ENCODE results near the gene CDH5. TPM values are rescaled to one million over a fixed set of nuclear protein-coding genes. Genes with fewer than 3 reads are reported as not detected.

CDH5 gene
- total and polyA plus RNA-seq, 4 donors, result 29.9 to 196 (median 81.1) TPM

DNA sequence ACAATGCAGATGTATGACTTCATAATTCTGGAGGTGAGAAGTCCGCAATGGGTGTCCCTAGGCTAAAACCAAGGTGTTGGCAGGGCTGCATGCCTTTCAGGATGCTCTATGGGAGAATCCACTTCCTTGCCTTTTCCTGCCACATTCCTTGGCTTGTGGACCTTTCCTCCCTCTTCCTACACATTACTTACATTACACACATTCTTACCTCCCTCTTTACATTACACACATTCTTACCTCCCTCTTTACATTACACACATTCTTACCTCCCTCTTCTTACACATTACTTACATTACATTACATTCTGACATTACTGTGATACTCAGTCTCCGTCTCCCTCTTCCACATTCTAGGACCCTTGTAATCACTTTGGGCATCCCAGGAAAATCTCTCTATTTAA, 14.2 kb upstream of the CDH5 start:
- DNase-seq (no peak), ATAC-seq (ENCODE audit: insufficient read depth, low FRiP score) (no peak)
- TF ChIP-seq, protein P1, sequence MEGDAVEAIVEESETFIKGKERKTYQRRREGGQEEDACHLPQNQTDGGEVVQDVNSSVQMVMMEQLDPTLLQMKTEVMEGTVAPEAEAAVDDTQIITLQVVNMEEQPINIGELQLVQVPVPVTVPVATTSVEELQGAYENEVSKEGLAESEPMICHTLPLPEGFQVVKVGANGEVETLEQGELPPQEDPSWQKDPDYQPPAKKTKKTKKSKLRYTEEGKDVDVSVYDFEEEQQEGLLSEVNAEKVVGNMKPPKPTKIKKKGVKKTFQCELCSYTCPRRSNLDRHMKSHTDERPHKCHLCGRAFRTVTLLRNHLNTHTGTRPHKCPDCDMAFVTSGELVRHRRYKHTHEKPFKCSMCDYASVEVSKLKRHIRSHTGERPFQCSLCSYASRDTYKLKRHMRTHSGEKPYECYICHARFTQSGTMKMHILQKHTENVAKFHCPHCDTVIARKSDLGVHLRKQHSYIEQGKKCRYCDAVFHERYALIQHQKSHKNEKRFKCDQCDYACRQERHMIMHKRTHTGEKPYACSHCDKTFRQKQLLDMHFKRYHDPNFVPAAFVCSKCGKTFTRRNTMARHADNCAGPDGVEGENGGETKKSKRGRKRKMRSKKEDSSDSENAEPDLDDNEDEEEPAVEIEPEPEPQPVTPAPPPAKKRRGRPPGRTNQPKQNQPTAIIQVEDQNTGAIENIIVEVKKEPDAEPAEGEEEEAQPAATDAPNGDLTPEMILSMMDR (IDR thresholded peaks at IDR 0.05; ENCODE audit: control extremely low read depth, extremely low read depth), result no peak
- peaks cover 0 to 12% (median 0%) of the 10 kb centered on the region in 5 donors for H3K4me1 ChIP-seq (ENCODE audit: control insufficient read depth in 5 of 5, insufficient read depth in 5 of 5, low read length in 5 of 5)
- no peaks in the 10 kb centered on the region for H3K27me3 ChIP-seq (ENCODE audit: control insufficient read depth in 3 of 3, insufficient read depth in 3 of 3, low read length in 2 of 3)
- H3K9ac ChIP-seq (ENCODE audit: insufficient read depth in 1 of 2, low read length in 2 of 2), result no peak overlapping the region
- no peak overlapping the region for H3K27ac ChIP-seq (ENCODE audit: low read depth in 1 of 2, low read length in 1 of 2)
- WGBS, 2 donors, result 87 to 89% methylated on average over 2 of the region's 2 CpGs
- H3K9me3 ChIP-seq (ENCODE audit: control insufficient read depth in 4 of 4, insufficient read depth in 3 of 4, low read length in 3 of 4), result peaks cover 0 to 2% (median 0%) of the 10 kb centered on the region in 4 donors
- no peak overlapping the region for H3K4me3 ChIP-seq
- no peaks in the 10 kb centered on the region for H3K36me3 ChIP-seq (ENCODE audit: control insufficient read depth in 4 of 4, insufficient read depth in 4 of 4, low read length in 4 of 4)

DNA sequence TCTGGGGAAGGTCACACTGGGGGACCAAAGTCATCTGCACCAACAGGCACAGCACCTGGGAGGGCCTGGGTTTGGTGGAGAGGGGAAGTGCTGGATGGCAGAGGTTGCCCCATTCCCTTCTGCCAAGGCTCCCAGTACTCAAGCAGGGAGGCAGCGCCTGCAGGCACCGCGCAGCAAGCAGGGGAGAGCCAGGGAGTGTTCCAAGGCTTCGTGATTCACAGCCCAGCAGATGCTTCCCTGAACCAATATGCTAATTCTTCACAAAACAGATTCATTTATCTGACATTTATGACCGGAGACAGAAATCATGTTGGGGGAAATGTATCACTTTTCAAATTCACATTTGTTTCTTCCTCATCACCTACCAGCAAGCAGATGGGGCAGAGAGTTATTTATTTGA, 13.4 kb upstream of the CDH5 start:
- TF ChIP-seq, protein P1 (IDR thresholded peaks at IDR 0.05; ENCODE audit: control extremely low read depth, extremely low read depth), result no peak
- WGBS, 2 donors, result 80 to 83% methylated on average over 5 of the region's 5 CpGs
- Histone ChIP-seq H3K4me3 (no peak overlapping the region), H3K9ac (ENCODE audit: insufficient read depth in 1 of 2, low read length in 2 of 2) (no peak overlapping the region), H3K9me3 (ENCODE audit: control insufficient read depth in 4 of 4, insufficient read depth in 3 of 4, low read length in 3 of 4) (peaks cover 0 to 2% (median 0%) of the 10 kb centered on the region in 4 donors), H3K4me1 (ENCODE audit: control insufficient read depth in 5 of 5, insufficient read depth in 5 of 5, low read length in 5 of 5) (peaks cover 0 to 12% (median 0%) of the 10 kb centered on the region in 5 donors), H3K36me3 (ENCODE audit: control insufficient read depth in 4 of 4, insufficient read depth in 4 of 4, low read length in 4 of 4) (no peaks in the 10 kb centered on the region), H3K27ac (ENCODE audit: low read depth in 1 of 2, low read length in 1 of 2) (no peak overlapping the region), H3K27me3 (ENCODE audit: control insufficient read depth in 3 of 3, insufficient read depth in 3 of 3, low read length in 2 of 3) (no peaks in the 10 kb centered on the region)
- ATAC-seq (ENCODE audit: insufficient read depth, low FRiP score) (no peak), DNase-seq (no peak)

DNA sequence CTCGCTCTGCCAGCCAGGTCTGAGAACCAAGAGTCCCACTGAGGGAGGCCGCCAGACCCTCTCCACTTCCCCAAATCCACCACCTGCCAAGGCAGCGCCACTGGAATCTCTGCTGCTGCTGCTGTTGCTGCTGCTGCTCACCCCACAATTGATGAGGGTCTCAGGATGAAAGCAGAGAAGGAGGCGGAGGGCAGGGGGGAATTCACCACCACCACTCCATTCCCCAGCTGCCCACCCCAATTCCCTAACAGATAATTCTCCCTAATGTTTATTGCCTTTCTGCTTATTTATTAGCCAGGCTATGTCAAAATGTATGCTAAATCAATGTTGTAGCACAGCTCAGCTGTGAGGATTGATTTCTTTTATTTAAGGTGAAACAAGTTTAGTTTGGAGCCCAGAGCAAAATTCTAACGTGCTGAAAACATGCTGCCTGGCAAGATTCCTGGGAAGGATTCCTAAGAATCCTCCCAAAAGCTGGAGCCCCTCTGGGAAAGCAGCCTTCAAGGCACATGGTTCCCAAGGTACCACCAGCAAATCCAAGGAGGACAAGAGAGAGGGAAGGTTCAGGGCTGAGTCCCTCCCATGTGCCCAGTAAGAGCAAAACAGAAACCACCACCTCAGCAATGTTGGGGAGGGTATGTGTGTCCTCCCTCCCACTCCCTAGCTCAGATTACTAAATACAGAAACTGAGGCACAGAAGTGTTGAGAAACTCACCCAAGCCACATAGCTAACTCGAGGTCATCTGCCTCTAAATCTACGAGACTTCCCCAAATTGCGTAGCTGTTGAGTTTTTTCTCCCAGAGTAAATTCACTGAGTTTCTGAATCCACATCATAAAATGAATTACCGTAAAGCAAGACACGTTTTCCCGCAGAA, 12.2 kb upstream of the CDH5 start:
- TF ChIP-seq, protein P1 (IDR thresholded peaks at IDR 0.05; ENCODE audit: control extremely low read depth, extremely low read depth), result no peak
- peaks cover 0 to 2% (median 0%) of the 10 kb centered on the region in 4 donors for H3K9me3 ChIP-seq (ENCODE audit: control insufficient read depth in 4 of 4, insufficient read depth in 3 of 4, low read length in 3 of 4)
- DNase-seq (no peak), ATAC-seq (ENCODE audit: insufficient read depth, low FRiP score) (no peak)
- no peaks in the 10 kb centered on the region for H3K36me3 ChIP-seq (ENCODE audit: control insufficient read depth in 4 of 4, insufficient read depth in 4 of 4, low read length in 4 of 4)
- no peak overlapping the region for H3K27ac ChIP-seq (ENCODE audit: low read depth in 1 of 2, low read length in 1 of 2)
- H3K9ac ChIP-seq (ENCODE audit: insufficient read depth in 1 of 2, low read length in 2 of 2), result no peak overlapping the region
- WGBS, 2 donors, result 51 to 57% methylated on average over 11 of the region's 11 CpGs
- H3K4me3 ChIP-seq, result no peak overlapping the region
- no peaks in the 10 kb centered on the region for H3K27me3 ChIP-seq (ENCODE audit: control insufficient read depth in 3 of 3, insufficient read depth in 3 of 3, low read length in 2 of 3)
- peaks cover 0 to 16% (median 4%) of the 10 kb centered on the region in 5 donors for H3K4me1 ChIP-seq (ENCODE audit: control insufficient read depth in 5 of 5, insufficient read depth in 5 of 5, low read length in 5 of 5)
